GM12801 (cell line): ENCODE data around the gene RAB11FIP5.

Experiments used
- TF ChIP-seq, protein P1 (sequence below): IDR thresholded peaks from one replicate; pipeline ENCODE4 v1.5.1; 2011; ENCODE audit warnings: control low read depth; ENCODE audit not compliant: insufficient read length; ENCODE audit errors: extremely low read depth

Gene RAB11FIP5

GRCh38 chr2:73131807-73132206, 19.1 kb upstream of the RAB11FIP5 start:
- TF ChIP-seq, protein P1, sequence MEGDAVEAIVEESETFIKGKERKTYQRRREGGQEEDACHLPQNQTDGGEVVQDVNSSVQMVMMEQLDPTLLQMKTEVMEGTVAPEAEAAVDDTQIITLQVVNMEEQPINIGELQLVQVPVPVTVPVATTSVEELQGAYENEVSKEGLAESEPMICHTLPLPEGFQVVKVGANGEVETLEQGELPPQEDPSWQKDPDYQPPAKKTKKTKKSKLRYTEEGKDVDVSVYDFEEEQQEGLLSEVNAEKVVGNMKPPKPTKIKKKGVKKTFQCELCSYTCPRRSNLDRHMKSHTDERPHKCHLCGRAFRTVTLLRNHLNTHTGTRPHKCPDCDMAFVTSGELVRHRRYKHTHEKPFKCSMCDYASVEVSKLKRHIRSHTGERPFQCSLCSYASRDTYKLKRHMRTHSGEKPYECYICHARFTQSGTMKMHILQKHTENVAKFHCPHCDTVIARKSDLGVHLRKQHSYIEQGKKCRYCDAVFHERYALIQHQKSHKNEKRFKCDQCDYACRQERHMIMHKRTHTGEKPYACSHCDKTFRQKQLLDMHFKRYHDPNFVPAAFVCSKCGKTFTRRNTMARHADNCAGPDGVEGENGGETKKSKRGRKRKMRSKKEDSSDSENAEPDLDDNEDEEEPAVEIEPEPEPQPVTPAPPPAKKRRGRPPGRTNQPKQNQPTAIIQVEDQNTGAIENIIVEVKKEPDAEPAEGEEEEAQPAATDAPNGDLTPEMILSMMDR: no peak

DNA sequence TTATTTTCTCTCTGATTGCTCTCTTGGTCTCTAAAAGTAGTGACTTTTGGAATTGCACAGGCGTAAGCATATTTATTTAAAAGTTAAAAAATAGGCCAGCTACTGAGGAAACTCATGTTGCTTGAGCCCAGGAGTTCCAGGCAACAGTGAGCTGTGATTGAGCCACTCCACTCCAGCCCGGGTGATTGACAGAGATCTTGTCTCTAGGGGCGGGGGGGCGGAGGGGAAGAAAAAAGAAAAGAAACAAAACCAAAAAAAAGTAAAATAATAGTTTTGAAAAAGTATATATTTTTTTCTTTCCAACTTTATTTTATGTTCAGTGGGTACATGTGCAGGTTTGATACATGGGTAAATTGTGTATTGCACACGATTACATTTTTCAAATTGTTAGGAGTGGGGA, 18.0 kb upstream of the RAB11FIP5 start:
- TF ChIP-seq, protein P1: no peak

GRCh38 chr2:73128841-73129535, 16.2 kb upstream of the RAB11FIP5 start:
- TF ChIP-seq, protein P1: no peak

DNA sequence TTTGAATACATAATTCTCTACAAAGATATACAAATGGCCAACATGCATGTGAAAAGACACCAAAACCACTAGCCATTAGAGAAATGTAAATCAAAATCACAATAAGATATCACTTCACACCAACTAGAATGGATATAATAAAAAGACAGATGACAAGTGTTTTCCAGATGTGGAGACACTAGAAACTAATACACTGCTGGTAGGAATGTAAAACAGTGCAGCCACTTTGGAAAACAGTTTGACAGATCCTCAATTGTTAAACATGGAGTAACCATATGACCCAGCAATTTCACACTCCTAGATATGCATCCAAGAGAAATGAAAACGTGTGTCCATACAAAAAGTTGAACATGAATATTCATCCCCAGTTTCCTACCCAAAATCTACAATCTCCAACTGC, 9.8 kb upstream of the RAB11FIP5 start:
- TF ChIP-seq, protein P1: no peak

DNA sequence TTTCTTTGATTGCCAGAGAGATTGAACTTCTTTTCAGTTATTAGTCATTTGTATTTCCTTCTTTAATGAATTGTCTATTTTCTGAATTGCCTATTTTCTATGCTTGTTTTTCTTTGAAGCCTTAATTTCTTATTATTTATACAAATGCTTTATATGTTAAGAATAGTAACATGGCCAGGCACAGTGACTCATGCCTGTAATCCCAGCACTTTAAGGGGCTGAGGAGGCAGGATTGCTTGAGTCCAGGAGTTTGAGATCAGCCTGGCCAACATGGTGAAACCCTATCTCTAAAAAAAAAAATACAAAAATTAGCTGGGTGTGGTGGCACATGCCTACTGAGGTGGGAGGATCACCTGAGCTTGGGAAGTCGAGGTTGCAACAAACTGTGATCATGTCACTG, 4.7 kb upstream of the RAB11FIP5 start:
- TF ChIP-seq, protein P1: no peak

DNA sequence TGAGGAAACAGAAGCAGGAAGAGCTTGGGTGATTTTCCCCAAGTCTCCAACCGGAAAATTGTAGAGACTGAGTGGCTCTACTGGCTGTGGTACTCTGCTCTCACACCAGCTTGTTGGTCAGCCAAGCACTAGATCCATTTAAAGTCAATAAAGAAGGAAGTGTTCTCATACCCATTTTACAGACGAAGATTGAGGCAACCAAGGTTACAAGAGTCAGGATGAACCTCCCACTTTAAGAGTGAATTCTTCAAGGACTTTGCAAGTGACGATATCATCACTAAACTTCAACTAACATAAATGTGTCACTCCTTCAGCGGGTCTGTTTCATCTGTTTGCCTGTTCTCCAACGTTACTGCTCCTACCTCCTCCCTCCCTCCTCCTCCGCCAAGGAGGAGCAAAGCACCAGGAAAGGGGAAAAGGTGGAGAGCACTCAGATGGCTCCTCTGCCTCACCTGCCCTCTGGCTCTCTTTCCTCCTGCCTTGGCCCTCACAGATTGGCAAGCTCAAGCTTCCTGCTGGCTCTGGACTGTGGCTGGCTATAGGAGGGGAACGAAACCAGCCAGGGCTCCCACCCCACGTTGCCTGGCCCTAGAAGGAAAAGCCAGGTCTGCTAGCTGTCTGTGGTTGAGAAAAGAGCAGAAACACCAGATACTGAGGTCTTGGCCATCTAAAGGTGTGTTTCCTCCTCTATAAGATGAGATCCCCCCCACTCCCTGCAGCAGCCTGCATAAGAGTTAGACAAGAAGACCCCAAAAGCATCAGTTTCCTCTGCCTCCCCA, 3.6 kb upstream of the RAB11FIP5 start:
- TF ChIP-seq, protein P1: no peak

DNA sequence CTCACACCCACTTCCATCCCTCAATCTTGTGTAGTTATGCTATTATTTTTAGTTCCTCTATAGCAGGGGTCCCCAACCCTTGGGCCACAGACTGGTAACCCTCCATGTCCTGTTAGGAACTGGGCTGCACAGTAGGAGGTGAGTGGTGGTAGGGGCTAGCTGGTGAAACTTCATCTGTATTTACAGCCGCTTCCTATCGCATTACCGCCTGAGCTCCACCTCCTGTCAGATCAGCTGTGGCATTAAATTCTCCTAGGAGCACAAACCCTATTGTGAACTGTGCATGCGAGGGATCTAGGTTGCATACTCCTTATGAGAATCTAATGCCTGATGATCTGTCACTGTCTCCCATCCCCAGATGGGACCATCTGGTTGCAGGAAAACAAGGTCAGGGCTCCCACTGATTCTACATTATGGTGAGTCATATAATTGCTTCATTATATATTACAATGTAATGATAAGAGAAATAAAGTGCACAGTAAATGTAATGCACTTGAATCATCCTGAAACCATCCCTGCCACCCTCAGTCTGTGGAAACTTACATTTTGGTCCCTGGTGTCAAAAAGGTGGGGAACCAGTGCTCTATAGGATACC, 1.6 kb upstream of the RAB11FIP5 start:
- TF ChIP-seq, protein P1: no peak
